Measurements from ENCODE around the gene NMUR1. TPM values are rescaled to one million over a fixed set of nuclear protein-coding genes. Genes with fewer than 3 reads are reported as not detected.

NMUR1 gene
- total and polyA plus RNA-seq, 2 donors (not counting 3 experiments of a cell fraction or from before 2014, with no cell fraction given), result not detected

GRCh38 chr2:231523451-231524285, 6.6 kb downstream of the NMUR1 start:
- dilution Hi-C loops (cut with MboI; ENCODE audit: extremely low pct_ligation_motif_present, low sequenced_read_pairs) (no loop called here), intact Hi-C loops (cut with micrococcal nuclease) (no loop called here)
- Histone ChIP-seq H3K79me2 (ENCODE audit: control insufficient read depth, insufficient read depth, low read length) (no peaks in the 10 kb centered on the region), H3K4me3 (replicated peaks in 1 of 3; ENCODE audit: insufficient read depth in 1 of 3, low read depth in 1 of 3, low read length in 3 of 3) (no peak overlapping the region), H2AFZ (ENCODE audit: low read depth, low read length) (no peak overlapping the region), H3K9me1 (replicated peaks; ENCODE audit: control insufficient read depth, extremely low read depth, insufficient read depth, low read length) (no peaks in the 10 kb centered on the region), H3K36me3 (ENCODE audit: control insufficient read depth in 2 of 2, extremely low read depth in 1 of 2, insufficient read depth in 2 of 2, low read length in 2 of 2) (no peaks in the 10 kb centered on the region), H3K27me3 (ENCODE audit: control insufficient read depth in 2 of 2, insufficient read depth in 2 of 2, low read length in 2 of 2) (peaks cover 0 to 2% of the 10 kb centered on the region in 2 experiments), H3K9me3 (replicated peaks; ENCODE audit: control insufficient read depth, insufficient read depth, low read length) (no peaks in the 10 kb centered on the region), H4K20me1 (replicated peaks; ENCODE audit: control insufficient read depth, extremely low read depth, insufficient read depth, low read length) (no peaks in the 10 kb centered on the region), H3K4me1 (ENCODE audit: control insufficient read depth, extremely low read depth, insufficient read depth, low read length) (peaks cover 4% of the 10 kb centered on the region), H3K9ac (replicated peaks; ENCODE audit: extremely low read depth, insufficient read depth, low read length) (no peak overlapping the region), H3K4me2 (ENCODE audit: insufficient read depth, low read length) (no peak overlapping the region), H3K27ac (ENCODE audit: insufficient read depth, low read depth, low read length) (no peak overlapping the region)
- POLR2A ChIA-PET, result no interaction called here
- CTCF ChIA-PET, result interaction anchor here (1.1 to 2.1 kb wide), 4 partner anchors 10 to 42 kb away, joined by 3 to 7 read pairs (median 4); no protein-coding TSS in a partner anchor
- no TSS peak for BruUV-seq (replicated peaks)
- no peak for TF ChIP-seq POLR2A (IDR thresholded peaks at IDR 0.05; ENCODE audit: low read depth, low read length)
- TF ChIP-seq GATA2 (IDR thresholded peaks at IDR 0.05; ENCODE audit: insufficient read depth, insufficient read length, low read depth, low read length), result no peak
- TF ChIP-seq FOS (IDR thresholded peaks at IDR 0.05; ENCODE audit: borderline replicate concordance, insufficient read depth, low read length), result no peak
- TF ChIP-seq CTCF (IDR thresholded peaks at IDR 0.05; ENCODE audit: extremely low read depth in 1 of 2, insufficient read depth in 1 of 2, low read depth in 1 of 2, low read length in 2 of 2), result no peak
- TF ChIP-seq EZH2 (IDR thresholded peaks at IDR 0.05; ENCODE audit: borderline replicate concordance, low read depth, low read length, severe bottlenecking), result no peak
- TF ChIP-seq MYC (IDR thresholded peaks at IDR 0.05; ENCODE audit: low read depth, low read length), result no peak
- no peak for TF ChIP-seq POLR2AphosphoS5 (IDR thresholded peaks at IDR 0.05; ENCODE audit: insufficient read depth, low read depth, low read length)
- TF ChIP-seq MAX (IDR thresholded peaks at IDR 0.05; ENCODE audit: insufficient read depth, insufficient read length), result no peak
- no peak for FAIRE-seq
- no peak for DNase-seq (ENCODE audit: low read depth, low spot score)
